NCI-H345 (cell line): ENCODE measurements around the gene ZBTB20.

ENCODE experiments used
- DNase-seq: peaks from one replicate; lab custom pipeline; 2025; lab: John Stamatoyannopoulos, UW

The ZBTB20 gene

GRCh38 chr3:114441386-114441785 lies 705.7 kb downstream of the ZBTB20 start:
- DNase-seq, result no peak

GRCh38 chr3:114440700-114441099 lies 706.4 kb downstream of the ZBTB20 start:
- no peak for DNase-seq

GRCh38 chr3:114439284-114439683 lies 707.8 kb downstream of the ZBTB20 start:
- DNase-seq, result no peak

DNA sequence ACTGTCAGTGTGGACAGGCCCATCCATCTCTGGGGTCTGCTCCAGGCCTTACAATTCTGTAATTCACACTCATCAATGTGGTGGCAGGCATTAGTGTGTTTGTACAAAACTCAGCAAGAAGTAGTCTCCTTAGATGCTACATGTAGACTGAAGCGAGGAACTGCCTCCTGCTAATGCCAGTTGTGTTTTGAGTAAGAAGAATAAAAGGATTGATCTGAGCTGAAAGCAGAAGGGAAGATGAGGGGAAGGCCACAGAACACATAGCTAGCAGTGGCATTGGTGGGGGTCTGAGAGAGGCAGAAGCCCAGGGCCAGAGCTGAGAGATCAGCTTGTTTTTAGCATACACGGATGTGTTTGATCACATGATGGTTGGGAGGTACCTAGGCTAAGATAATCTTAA lies 709.2 kb downstream of the ZBTB20 start:
- no peak for DNase-seq

- no peak for DNase-seq
Observed at GRCh38 chr3:114436182-114436581, 710.9 kb downstream of the ZBTB20 start.

- DNase-seq, result no peak
Observed at GRCh38 chr3:114435386-114436115, 711.5 kb downstream of the ZBTB20 start.

DNA sequence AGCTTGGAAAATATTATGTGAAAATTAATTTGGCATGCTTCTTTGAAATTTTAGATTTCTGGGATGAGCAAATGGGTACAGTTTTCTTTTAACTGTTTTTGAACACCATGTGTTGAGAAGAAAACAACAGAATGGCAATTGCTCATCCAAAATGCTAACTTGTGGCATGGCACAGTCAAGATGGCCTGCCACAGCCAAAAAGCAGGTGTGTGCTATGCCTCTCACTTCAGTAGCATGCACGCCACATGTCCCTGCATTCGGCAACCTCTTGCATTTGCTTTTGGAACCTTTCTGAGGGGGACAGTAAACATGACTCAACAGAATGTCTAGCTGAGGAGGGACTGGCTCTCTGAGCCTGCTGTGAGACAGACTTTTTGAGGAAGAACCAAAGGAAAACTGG lies 714.8 kb downstream of the ZBTB20 start:
- no peak for DNase-seq

DNA sequence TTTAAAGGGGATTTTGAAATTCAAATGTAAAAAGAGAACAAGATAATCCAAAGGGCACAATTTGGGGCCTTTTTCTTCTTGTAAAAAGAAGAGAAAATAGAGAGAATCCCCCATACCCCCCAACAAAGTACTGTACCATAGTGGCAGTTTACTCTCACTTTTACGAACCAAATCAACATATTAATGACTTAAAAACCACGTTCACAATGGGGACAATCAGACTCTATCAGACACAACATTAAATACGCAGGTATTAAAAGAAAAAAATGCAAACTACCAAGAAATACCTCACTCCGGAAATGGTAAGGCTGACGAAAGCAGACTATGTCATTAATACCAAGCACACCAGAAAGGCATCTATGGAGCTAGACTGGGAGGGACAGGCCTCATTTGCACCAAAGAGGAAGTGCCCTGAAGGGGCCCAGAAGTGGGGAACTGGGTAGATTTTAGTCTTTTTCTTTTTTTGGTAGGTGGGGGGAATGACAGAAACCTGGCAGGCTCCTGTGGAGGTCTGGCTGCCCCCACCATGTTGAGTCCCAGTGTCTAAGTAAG lies 719.0 kb downstream of the ZBTB20 start:
- DNase-seq, result no peak

GRCh38 chr3:114427285-114428043 lies 719.6 kb downstream of the ZBTB20 start:
- no peak for DNase-seq

DNA sequence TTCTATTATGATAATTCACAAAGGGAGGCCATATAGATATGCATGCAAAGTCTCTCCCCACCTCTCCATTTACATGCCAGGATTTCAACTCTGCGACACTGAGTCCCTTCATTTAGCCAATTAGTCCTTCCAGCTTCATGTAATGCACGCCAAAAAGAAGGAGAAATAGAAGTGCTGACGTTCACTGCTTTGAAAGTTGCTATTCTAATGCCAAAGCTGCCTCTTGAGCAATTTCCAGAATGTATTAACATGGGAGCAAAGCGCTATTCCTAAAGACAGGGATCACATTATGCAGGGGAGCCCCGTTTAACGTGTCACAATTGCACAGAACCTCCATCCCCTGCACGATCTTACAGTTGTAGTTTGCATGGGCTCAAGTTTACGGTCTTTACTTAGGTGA lies 722.8 kb downstream of the ZBTB20 start:
- no peak for DNase-seq

GRCh38 chr3:114421204-114421603 lies 725.9 kb downstream of the ZBTB20 start:
- DNase-seq, result no peak

DNA sequence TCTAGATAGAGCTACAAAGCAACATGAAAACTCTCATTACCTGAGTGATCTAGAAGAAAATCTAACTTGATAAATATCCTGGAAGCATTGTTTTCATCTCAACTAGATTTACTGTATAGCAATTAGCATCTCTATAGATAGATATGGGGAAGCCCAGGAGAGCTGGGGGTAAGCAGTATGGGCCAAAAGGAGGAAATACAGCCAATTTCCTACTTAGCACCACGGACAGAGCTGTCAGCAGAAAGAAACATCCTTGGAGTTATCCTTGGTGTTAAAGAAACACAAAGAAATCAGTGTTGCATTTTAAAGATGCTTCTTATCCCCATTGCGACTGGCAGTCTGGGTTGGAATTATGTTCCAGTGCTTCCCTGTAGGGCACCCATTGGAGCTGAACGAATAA lies 727.0 kb downstream of the ZBTB20 start:
- DNase-seq, result no peak

DNA sequence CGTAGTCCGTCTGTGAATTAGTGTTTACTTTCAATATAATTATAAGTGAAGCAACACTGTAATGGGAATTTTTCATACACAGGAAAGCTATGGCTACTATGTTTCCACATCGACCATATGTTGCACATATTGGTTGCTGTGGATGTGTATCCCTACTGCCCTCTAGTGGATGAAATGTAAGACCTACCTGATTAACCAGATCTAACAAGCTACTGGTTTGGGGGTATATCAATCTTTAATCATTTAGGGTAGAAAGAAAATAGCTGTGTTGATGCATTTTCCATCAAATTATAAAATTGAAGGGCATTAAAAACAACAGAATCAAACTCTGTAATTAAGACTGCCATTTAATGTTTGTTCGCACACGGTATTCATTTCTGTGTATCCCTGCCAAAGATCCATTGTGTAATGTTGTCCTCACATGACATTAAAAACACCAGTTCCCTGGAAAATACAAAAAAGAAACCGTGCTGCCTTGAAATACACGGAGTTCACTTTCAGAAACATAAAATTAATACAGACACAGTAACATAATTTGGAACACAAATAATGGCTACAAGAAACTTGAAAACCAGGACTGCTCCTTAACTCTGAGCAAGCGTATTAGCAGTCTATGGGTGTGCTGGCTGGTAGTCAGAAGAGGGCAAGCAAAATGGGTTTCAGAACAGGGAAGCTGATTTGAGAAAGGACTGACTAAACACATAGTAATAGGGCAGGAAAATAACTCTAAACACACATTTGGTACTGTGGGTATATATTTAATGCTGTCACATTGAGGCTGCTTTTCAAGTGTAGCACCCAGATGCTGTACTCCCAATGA lies 728.2 kb downstream of the ZBTB20 start:
- DNase-seq, result peak; percentile 69

DNA sequence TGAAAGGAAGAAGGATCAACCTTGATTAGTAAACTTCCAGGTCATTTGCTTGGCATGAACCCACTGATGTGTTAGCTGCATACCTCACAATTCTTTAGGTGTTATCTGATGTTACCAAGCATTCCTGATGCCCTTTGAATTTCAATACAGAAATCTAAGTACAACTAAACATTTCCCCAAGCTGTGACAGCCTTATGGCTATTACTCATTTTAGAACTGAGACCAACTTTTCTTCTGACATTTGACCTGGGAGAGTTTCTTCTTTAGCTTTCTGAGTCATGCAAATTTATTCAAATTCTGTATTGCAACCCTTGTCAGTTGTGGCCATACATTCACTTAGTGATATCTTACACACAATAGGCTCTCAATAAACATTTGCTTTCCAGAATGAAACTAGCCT lies 729.0 kb downstream of the ZBTB20 start:
- no peak for DNase-seq

- DNase-seq, result no peak
Observed at GRCh38 chr3:114417675-114418074, 729.4 kb downstream of the ZBTB20 start.

GRCh38 chr3:114417265-114417664 lies 729.8 kb downstream of the ZBTB20 start:
- DNase-seq, result no peak

GRCh38 chr3:114411811-114412803 lies 735.0 kb downstream of the ZBTB20 start:
- DNase-seq, result no peak

- DNase-seq, result no peak
Observed at GRCh38 chr3:114411190-114411668, 735.9 kb downstream of the ZBTB20 start.

GRCh38 chr3:114408736-114409670 lies 738.1 kb downstream of the ZBTB20 start:
- DNase-seq, result peak; percentile 70

GRCh38 chr3:114406922-114407321 lies 740.2 kb downstream of the ZBTB20 start:
- DNase-seq, result no peak
